Osteoblast (primary cell): ENCODE data around the gene SCARF1. TPM values are rescaled to one million over a fixed set of nuclear protein-coding genes. Genes with fewer than 3 reads are reported as not detected.
A peak's percentile ranks its signal among the peaks of the same experiment; 100 is the strongest.
"Not testable (repeated sequence)": the region's sequence is repeated elsewhere in the genome, so short reads cannot be mapped to it uniquely, and the experiment has no call there.

Experiments used
- DNase-seq: peaks from one replicate; pipeline ENCODE4 v3.0.0; 2011; ENCODE audit warnings: low spot score, mixed read lengths; ENCODE audit not compliant: insufficient read length; ENCODE audit errors: missing footprints
- H2AFZ ChIP-seq: 2 replicates; pipeline ENCODE4 v1.6.0; 2011; ENCODE audit warnings: mild to moderate bottlenecking, low read length
- H3K27ac ChIP-seq: 2 replicates; pipeline ENCODE4 v1.5.1; 2011; ENCODE audit warnings: mild to moderate bottlenecking, low read depth, low read length, moderate library complexity
- H3K27me3 ChIP-seq: 2 replicates; pipeline ENCODE4 v1.6.0; 2012; ENCODE audit warnings: mild to moderate bottlenecking, control low read depth, inconsistent platforms, low read length, moderate library complexity; ENCODE audit not compliant: insufficient read depth
- H3K36me3 ChIP-seq: 2 replicates; pipeline ENCODE4 v1.5.1; 2011; ENCODE audit warnings: mild to moderate bottlenecking, low read length, control low read depth, moderate library complexity; ENCODE audit not compliant: insufficient read depth
- H3K4me1 ChIP-seq: 2 replicates; pipeline ENCODE4 v1.5.1; 2011; ENCODE audit warnings: mild to moderate bottlenecking, low read length, control low read depth, moderate library complexity; ENCODE audit not compliant: insufficient read depth
- H3K4me2 ChIP-seq: 2 replicates; pipeline ENCODE4 v1.6.0; 2011; ENCODE audit warnings: mild to moderate bottlenecking, low read length; ENCODE audit not compliant: insufficient read depth
- H3K4me3 ChIP-seq: fragments of 200-600 bp; sonication (generic); 3 replicates; pipeline ENCODE4 v1.5.1; 2012; ENCODE audit warnings: mild to moderate bottlenecking, low read length, inconsistent platforms; ENCODE audit not compliant: insufficient read depth
- H3K79me2 ChIP-seq: 2 replicates; pipeline ENCODE4 v1.6.0; 2012; ENCODE audit warnings: mild to moderate bottlenecking, low read length, control low read depth, inconsistent platforms; ENCODE audit not compliant: insufficient read depth
- H3K9me3 ChIP-seq: 2 replicates; pipeline ENCODE4 v1.5.1; 2011; ENCODE audit warnings: low read depth, low read length, control low read depth
- H4K20me1 ChIP-seq: 2 replicates; pipeline ENCODE4 v1.6.0; 2012; ENCODE audit warnings: mild to moderate bottlenecking, low read length, control low read depth; ENCODE audit not compliant: insufficient read depth
- CTCF ChIP-seq: IDR thresholded peaks from 2 replicates; pipeline ENCODE4 v1.5.1; 2011; ENCODE audit warnings: mild to moderate bottlenecking, low read depth, low read length, moderate library complexity; ENCODE audit errors: extremely low read depth
- total RNA-seq: library from RNA; depleted of rRNA; stranded (reverse); fragments of >200 nt; gene quantifications from 2 replicates; pipeline ENCODE4 v1.2.3, GENCODE V29; 2012

Gene SCARF1
- 0.88 and 1.4 TPM in 2 replicates for total RNA-seq

GRCh38 chr17:1645207-1646171 is at the start of gene SCARF1:
SCARF1 (minus strand) TSS chr17:1645732; CDS start chr17:1645697, 35 bp downstream.
- no peaks in the 10 kb centered on the region for H3K27me3 ChIP-seq
- no peak within 1 kb of the TSS for H3K4me3 ChIP-seq
- TF ChIP-seq CTCF = no peak
- no peak within 1 kb of the TSS for H3K4me2 ChIP-seq
- peaks cover 6% of the 10 kb centered on the region for H3K36me3 ChIP-seq
- no peaks in the 10 kb centered on the region for H3K9me3 ChIP-seq
- no peak within 1 kb of the TSS for H2AFZ ChIP-seq
- H3K79me2 ChIP-seq = no peaks in the 10 kb centered on the region
- H4K20me1 ChIP-seq = no peaks in the 10 kb centered on the region
- peaks cover 17% of the 10 kb centered on the region for H3K4me1 ChIP-seq
- H3K27ac ChIP-seq = no peak within 1 kb of the TSS
- DNase-seq = peak; percentile 85

- no peak for TF ChIP-seq CTCF
- Histone ChIP-seq H2AFZ (peak overlapping the region; percentile 22), H3K4me1 (no peaks in the 10 kb centered on the region), H4K20me1 (no peaks in the 10 kb centered on the region), H3K27ac (no peak overlapping the region), H3K4me2 (no peak overlapping the region), H3K27me3 (no peaks in the 10 kb centered on the region), H3K79me2 (no peaks in the 10 kb centered on the region), H3K36me3 (no peaks in the 10 kb centered on the region), H3K4me3 (no peak overlapping the region), H3K9me3 (no peaks in the 10 kb centered on the region)
- DNase-seq = peak; percentile 51
These were observed 47.8 kb upstream of the SCARF1 start for GRCh38 chr17:1693339-1693738.

GRCh38 chr17:1690544-1691221 is 45.2 kb upstream of the SCARF1 start:
- Histone ChIP-seq H3K4me2 (no peak overlapping the region), H3K4me3 (no peak overlapping the region), H3K9me3 (no peaks in the 10 kb centered on the region), H3K36me3 (no peaks in the 10 kb centered on the region), H4K20me1 (no peaks in the 10 kb centered on the region), H3K27me3 (no peaks in the 10 kb centered on the region), H3K79me2 (no peaks in the 10 kb centered on the region), H2AFZ (no peak overlapping the region), H3K4me1 (no peaks in the 10 kb centered on the region), H3K27ac (no peak overlapping the region)
- no peak for TF ChIP-seq CTCF
- no peak for DNase-seq

- H3K4me3 ChIP-seq, H3K4me1 ChIP-seq, H2AFZ ChIP-seq, H3K36me3 ChIP-seq, H3K27me3 ChIP-seq, H3K27ac ChIP-seq, H3K4me2 ChIP-seq, DNase-seq, H4K20me1 ChIP-seq, H3K9me3 ChIP-seq: not testable (repeated sequence)
- H3K79me2 ChIP-seq = peaks cover 12% of the 10 kb centered on the region
These were observed 42.9 kb upstream of the SCARF1 start for GRCh38 chr17:1688405-1688804.
